OCI-LY3 (cell line): Measurements from ENCODE around the gene PRX.

Experiments
- H2AFZ ChIP-seq: fragments of 200-600, 300-600 bp; shearing (Covaris generic); 2 replicates; pipeline ENCODE4 v1.6.0; 2014; ENCODE audit warnings: antibody characterized with exemption, low read depth, low read length
- H3K27ac ChIP-seq: fragments of 200-600, 300-600 bp; sonication (generic); 2 replicates; pipeline ENCODE4 v1.5.1; 2014; ENCODE audit warnings: mild to moderate bottlenecking, low read length, moderate library complexity, mixed read lengths
- H3K27me3 ChIP-seq: fragments of 200-600, 300-600 bp; sonication (generic); 2 replicates; pipeline ENCODE4 v1.6.1; 2014; ENCODE audit warnings: low read depth, low read length, mixed read lengths
- H3K36me3 ChIP-seq: fragments of 200-600, 300-600 bp; sonication (generic); replicated peaks from 2 replicates; pipeline ENCODE3; 2014; ENCODE audit warnings: low read depth, low read length, mixed read lengths
- H3K4me1 ChIP-seq: fragments of 300-600, 200-600 bp; sonication (generic); 2 replicates; pipeline ENCODE4 v1.6.1; 2014; ENCODE audit warnings: low read length, mixed read lengths
- H3K4me2 ChIP-seq: fragments of 200-600, 300-600 bp; sonication (generic); 2 replicates; pipeline ENCODE4 v1.6.1; 2014; ENCODE audit warnings: low read length, mixed read lengths
- H3K4me3 ChIP-seq: fragments of 300-600, 200-600 bp; sonication (generic); 2 replicates; pipeline ENCODE4 v1.5.1; 2014; ENCODE audit warnings: antibody characterized with exemption, mild to moderate bottlenecking, low read length, moderate library complexity
- H3K79me2 ChIP-seq: fragments of 300-600, 200-600 bp; shearing (Covaris generic); 2 replicates; pipeline ENCODE4 v1.6.1; 2014; ENCODE audit warnings: mild to moderate bottlenecking, low read length, mixed read lengths
- H3K9ac ChIP-seq: fragments of 300-600, 200-600 bp; shearing (Covaris generic); 2 replicates; pipeline ENCODE4 v1.6.0; 2014; ENCODE audit warnings: mild to moderate bottlenecking, low read length, moderate library complexity
- H3K9me3 ChIP-seq: fragments of 200-600, 300-600 bp; shearing (Covaris generic); 2 replicates; pipeline ENCODE4 v1.6.1; 2014; ENCODE audit warnings: low read length, mixed read lengths; ENCODE audit not compliant: insufficient read depth
- H4K20me1 ChIP-seq: fragments of 200-600, 300-600 bp; sonication (generic); 2 replicates; pipeline ENCODE4 v1.6.1; 2016; ENCODE audit warnings: low read length, mixed read lengths; ENCODE audit not compliant: insufficient read depth
- CTCF ChIP-seq: fragments of 200-600, 300-600 bp; sonication (generic); IDR thresholded peaks from 2 replicates; pipeline ENCODE4 v1.5.1; 2014; ENCODE audit warnings: antibody characterized with exemption, low read length, low read depth
- EZH2phosphoT487 ChIP-seq: fragments of 200-600 bp; shearing (Covaris generic); IDR thresholded peaks from 2 replicates; pipeline ENCODE4 v1.6.1; 2018; ENCODE audit warnings: antibody characterized with exemption, mixed run types, low read depth

PRX gene

GRCh38 chr19:40416918-40417642 is 3.9 kb upstream of the PRX start:
- Histone ChIP-seq H3K79me2 (no peaks in the 10 kb centered on the region), H3K27ac (no peak overlapping the region), H3K4me3 (no peak overlapping the region), H3K4me1 (peaks cover 5% of the 10 kb centered on the region), H3K9me3 (no peaks in the 10 kb centered on the region), H3K4me2 (no peak overlapping the region), H4K20me1 (no peaks in the 10 kb centered on the region), H3K27me3 (no peaks in the 10 kb centered on the region), H3K36me3 (no peaks in the 10 kb centered on the region), H2AFZ (no peak overlapping the region), H3K9ac (no peak overlapping the region)
- TF ChIP-seq CTCF (no peak), EZH2phosphoT487 (no peak)

GRCh38 chr19:40415768-40416167 is 2.6 kb upstream of the PRX start:
- H3K9ac ChIP-seq = no peak overlapping the region
- no peak overlapping the region for H3K4me3 ChIP-seq
- H3K27me3 ChIP-seq = no peaks in the 10 kb centered on the region
- no peaks in the 10 kb centered on the region for H4K20me1 ChIP-seq
- H3K9me3 ChIP-seq = no peaks in the 10 kb centered on the region
- no peak overlapping the region for H2AFZ ChIP-seq
- H3K36me3 ChIP-seq = no peaks in the 10 kb centered on the region
- no peak overlapping the region for H3K4me2 ChIP-seq
- no peaks in the 10 kb centered on the region for H3K4me1 ChIP-seq
- TF ChIP-seq CTCF = no peak
- TF ChIP-seq EZH2phosphoT487 = no peak
- H3K79me2 ChIP-seq = no peaks in the 10 kb centered on the region
- no peak overlapping the region for H3K27ac ChIP-seq

GRCh38 chr19:40414542-40415535 is 1.7 kb upstream of the PRX start:
- H3K27ac ChIP-seq = no peak overlapping the region

More at GRCh38 chr19:40414542-40415535, 1.7 kb upstream of the PRX start:
- Histone ChIP-seq H3K9ac (no peak overlapping the region), H3K4me2 (no peak overlapping the region), H2AFZ (no peak overlapping the region), H3K79me2 (no peaks in the 10 kb centered on the region), H3K4me1 (peaks cover 1% of the 10 kb centered on the region; the same call in 1 of the 2 replicates), H3K9me3 (no peaks in the 10 kb centered on the region), H3K27me3 (no peaks in the 10 kb centered on the region), H3K36me3 (no peaks in the 10 kb centered on the region), H4K20me1 (no peaks in the 10 kb centered on the region), H3K4me3 (no peak overlapping the region)
- TF ChIP-seq CTCF (no peak), EZH2phosphoT487 (no peak)
